Right cardiac atrium (tissue), 5 donors: Measurements from ENCODE around the gene VPREB1. TPM values are rescaled to one million over a fixed set of nuclear protein-coding genes. Genes with fewer than 3 reads are reported as not detected.
"Not testable (repeated sequence)": the region's sequence is repeated elsewhere in the genome, so short reads cannot be mapped to it uniquely, and the experiment has no call there.

Experiments
- ATAC-seq, 2 donors: fragments of 200-7000 bp; cut with Tn5 transposase; one replicate each; pipeline versions ENCODE4 v1.8.0 to v1.9.1; 2020; ENCODE audit warnings: moderate library complexity in 2 of 2, mild to moderate bottlenecking in 1 of 2
- DNase-seq, 3 donors: peaks; one replicate each; pipeline ENCODE4 v3.0.0-alpha.2; 2020
- H3K27ac ChIP-seq: one replicate; pipeline ENCODE4 v1.5.1; 2013; ENCODE audit warnings: mild to moderate bottlenecking, low read length, control low read depth, moderate library complexity
- H3K27me3 ChIP-seq: one replicate; pipeline ENCODE4 v1.6.1; 2013; ENCODE audit not compliant: control insufficient read depth, insufficient read depth
- H3K4me1 ChIP-seq: one replicate; pipeline ENCODE4 v1.6.1; 2013; ENCODE audit warnings: low read length; ENCODE audit not compliant: control insufficient read depth, insufficient read depth
- H3K4me3 ChIP-seq: one replicate; pipeline ENCODE4 v1.5.1; 2013; ENCODE audit warnings: low read length, control low read depth
- H3K9me3 ChIP-seq: one replicate; pipeline ENCODE4 v1.6.1; 2013; ENCODE audit warnings: low read length; ENCODE audit not compliant: control insufficient read depth
- WGBS: extraction: QIAGEN DNeasy Blood & Tissue Kit; methylation state at CpG from one replicate; pipeline ENCODE4 v1.1.7; 2013; 5-methylcytosine and 5-hydroxymethylcytosine counted together
- intact Hi-C, 4 donors: fragments of 100-400 bp; cut with DNase I; formaldehyde crosslinking; loops; one replicate each; pipeline versions ENCODE4 v1.11.0 to v1.14.0; 2022 to 2023
- polyA plus RNA-seq: library from polyadenylated mRNA; stranded (reverse); fragments of 200-250 nt; gene quantifications from one replicate; pipeline ENCODE4 v1.2.3, GENCODE V29; 2013
- total RNA-seq, 4 donors: library from RNA; stranded (reverse); fragmentation: NEBNext Ultra II Directional; extraction: Animal tissue kit (Norgen Biotek cat#: 25700); gene quantifications; one replicate each; pipeline ENCODE4 v1.2.1, GENCODE V29; 2021
- donor health status: healthy with polysubstance abuse.
- donor health status: DM: no; HTN: yes; CAD: no.
- donor health status: DM: no; HTN: no; CAD: no.
- donor health status: DM: no; HTN: yes; CAD: no; lungs with severe emphysema.
- donor health status: DM: yes; HTN: yes; CAD: no.

VPREB1 gene
- total and polyA plus RNA-seq, 5 donors: not detected

GRCh38 chr22:22286390-22287105 lies 42.0 kb downstream of the VPREB1 start:
- H3K27ac ChIP-seq, intact Hi-C loops, H3K27me3 ChIP-seq, H3K4me3 ChIP-seq, H3K9me3 ChIP-seq, DNase-seq, ATAC-seq, H3K4me1 ChIP-seq: not testable (repeated sequence)
- WGBS: 91% methylated on average over 1 of the region's 1 CpG

GRCh38 chr22:22287106-22287626 lies 42.6 kb downstream of the VPREB1 start:
- H3K9me3 ChIP-seq, H3K27ac ChIP-seq, H3K27me3 ChIP-seq, ATAC-seq, intact Hi-C loops, H3K4me3 ChIP-seq, H3K4me1 ChIP-seq, DNase-seq: not testable (repeated sequence)
- 97% methylated on average over 5 of the region's 5 CpGs for WGBS

GRCh38 chr22:22289666-22290065 lies 45.1 kb downstream of the VPREB1 start:
- 97% methylated on average over 8 of the region's 8 CpGs for WGBS
- ATAC-seq, H3K4me1 ChIP-seq, intact Hi-C loops, H3K27ac ChIP-seq, H3K27me3 ChIP-seq, H3K9me3 ChIP-seq, H3K4me3 ChIP-seq, DNase-seq: not testable (repeated sequence)

GRCh38 chr22:22291129-22291806 lies 46.7 kb downstream of the VPREB1 start:
- intact Hi-C loops, H3K9me3 ChIP-seq, H3K27ac ChIP-seq, ATAC-seq, H3K4me3 ChIP-seq, H3K4me1 ChIP-seq, H3K27me3 ChIP-seq: not testable (repeated sequence)
- peak in 1 of 3 donors; percentile 29 for DNase-seq
- WGBS: 96% methylated on average over 3 of the region's 3 CpGs

GRCh38 chr22:22292656-22293055 lies 48.1 kb downstream of the VPREB1 start:
- 93% methylated on average over 3 of the region's 3 CpGs for WGBS
- ATAC-seq, H3K9me3 ChIP-seq, intact Hi-C loops, H3K4me1 ChIP-seq, H3K27me3 ChIP-seq, DNase-seq, H3K27ac ChIP-seq, H3K4me3 ChIP-seq: not testable (repeated sequence)

- H3K4me3 ChIP-seq, H3K27ac ChIP-seq, ATAC-seq, DNase-seq, H3K4me1 ChIP-seq, H3K9me3 ChIP-seq, H3K27me3 ChIP-seq, intact Hi-C loops: not testable (repeated sequence)
- WGBS: 93% methylated on average over 7 of the region's 7 CpGs
Observed at GRCh38 chr22:22293436-22293835, 48.9 kb downstream of the VPREB1 start.

GRCh38 chr22:22294641-22295040 lies 50.1 kb downstream of the VPREB1 start:
- intact Hi-C loops, H3K27ac ChIP-seq, ATAC-seq, H3K9me3 ChIP-seq, H3K4me3 ChIP-seq, H3K4me1 ChIP-seq, H3K27me3 ChIP-seq: not testable (repeated sequence)
- DNase-seq: peak in 1 of 3 donors; percentile 35
- 97% methylated on average over 13 of the region's 13 CpGs for WGBS
